ENCODE results near the gene WWC1. TPM values are rescaled to one million over a fixed set of nuclear protein-coding genes. Genes with fewer than 3 reads are reported as not detected.

WWC1 gene
- total RNA-seq, 2 experiments from 2014 or later, result not detected

GRCh38 chr5:168299372-168299771 lies 7.9 kb downstream of the WWC1 start:
- Histone ChIP-seq H3K27ac (ENCODE audit: low read depth, low read length, poor library complexity, severe bottlenecking) (no peak overlapping the region), H3K9me2 (ENCODE audit: insufficient read depth, low read length) (no peaks in the 10 kb centered on the region), H3K4me3 (ENCODE audit: low read depth, low read length, poor library complexity, severe bottlenecking) (no peak overlapping the region), H3K4me2 (ENCODE audit: low read length) (no peak overlapping the region), H3K36me3 (ENCODE audit: insufficient read depth, low read length) (no peaks in the 10 kb centered on the region), H3K79me2 (ENCODE audit: insufficient read depth, low read depth, low read length) (no peaks in the 10 kb centered on the region), H3K9me3 (ENCODE audit: low read length) (no peaks in the 10 kb centered on the region), H3K4me1 (ENCODE audit: insufficient read depth, low read length, poor library complexity, severe bottlenecking) (no peaks in the 10 kb centered on the region), H2AFZ (ENCODE audit: low read length) (no peak overlapping the region), H4K20me1 (ENCODE audit: insufficient read depth, low read length) (no peaks in the 10 kb centered on the region)
- no TSS peak for BruUV-seq (replicated peaks)
- DNase-seq (ENCODE audit: low spot score), result no peak
- ChIA-PET POLR2A (no interaction called here), CTCF (ENCODE audit: unreplicated experiment) (no interaction called here)
- TF ChIP-seq CTCF (conservative IDR thresholded peaks at IDR 0.05; ENCODE audit: low read length) (no peak), EZH2phosphoT487 (IDR thresholded peaks at IDR 0.05; ENCODE audit: borderline replicate concordance, low read depth, low read length) (no peak)
- intact Hi-C loops (cut with micrococcal nuclease; ENCODE audit: unreplicated experiment), result no loop called here

GRCh38 chr5:168300326-168301182 lies 9.1 kb downstream of the WWC1 start:
- intact Hi-C loops (cut with micrococcal nuclease; ENCODE audit: unreplicated experiment), result no loop called here
- Histone ChIP-seq H3K4me3 (ENCODE audit: low read depth, low read length, poor library complexity, severe bottlenecking) (no peak overlapping the region), H3K9me3 (ENCODE audit: low read length) (no peaks in the 10 kb centered on the region), H2AFZ (ENCODE audit: low read length) (no peak overlapping the region), H3K36me3 (ENCODE audit: insufficient read depth, low read length) (no peaks in the 10 kb centered on the region), H3K4me1 (ENCODE audit: insufficient read depth, low read length, poor library complexity, severe bottlenecking) (no peaks in the 10 kb centered on the region), H3K9me2 (ENCODE audit: insufficient read depth, low read length) (no peaks in the 10 kb centered on the region), H3K27ac (ENCODE audit: low read depth, low read length, poor library complexity, severe bottlenecking) (no peak overlapping the region), H3K79me2 (ENCODE audit: insufficient read depth, low read depth, low read length) (no peaks in the 10 kb centered on the region), H3K4me2 (ENCODE audit: low read length) (no peak overlapping the region), H4K20me1 (ENCODE audit: insufficient read depth, low read length) (no peaks in the 10 kb centered on the region)
- ChIA-PET POLR2A (interaction anchor here (0.6 kb wide), 1 partner anchor 1282 kb away, joined by 6 read pairs; no protein-coding TSS in a partner anchor), CTCF (ENCODE audit: unreplicated experiment) (no interaction called here)
- no peak for DNase-seq (ENCODE audit: low spot score)
- BruUV-seq (replicated peaks), result no TSS peak
- TF ChIP-seq CTCF (conservative IDR thresholded peaks at IDR 0.05; ENCODE audit: low read length) (no peak), EZH2phosphoT487 (IDR thresholded peaks at IDR 0.05; ENCODE audit: borderline replicate concordance, low read depth, low read length) (no peak)
